ENCODE data around the gene ENSA. TPM values are rescaled to one million over a fixed set of nuclear protein-coding genes. Genes with fewer than 3 reads are reported as not detected.
"Not testable (repeated sequence)": the region's sequence is repeated elsewhere in the genome, so short reads cannot be mapped to it uniquely, and the experiment has no call there.

ENSA gene
- total RNA-seq, 4 donors from 2014 or later: 179 to 377 (median 344) TPM

- DNase-seq: no peak
- H3K36me3 ChIP-seq: peaks cover 5 to 63% (median 5%) of the 10 kb centered on the region in 3 donors
- H3K27me3 ChIP-seq: no peaks in the 10 kb centered on the region
- no peak for TF ChIP-seq CTCF (IDR thresholded peaks at IDR 0.05)
- no peak for TF ChIP-seq POLR2A (IDR thresholded peaks at IDR 0.05)
- H3K4me3 ChIP-seq: no peak overlapping the region
- WGBS, 2 donors: 30 to 56% methylated on average over 2 of the region's 2 CpGs
- intact Hi-C loops (cut with DNase I): no loop called here
- peaks cover 26 to 84% (median 69%) of the 10 kb centered on the region in 3 donors for H3K4me1 ChIP-seq
- H3K9me3 ChIP-seq: no peaks in the 10 kb centered on the region
- peak overlapping the region; percentile 71 to 100 (median 97) for H3K27ac ChIP-seq
Measured at GRCh38 chr1:150626150-150626549, 3.3 kb downstream of the ENSA start.

GRCh38 chr1:150624546-150624945 lies 4.9 kb downstream of the ENSA start:
- Histone ChIP-seq H3K36me3 (peaks cover 5 to 73% (median 5%) of the 10 kb centered on the region in 3 donors), H3K4me1 (peaks cover 40 to 89% (median 79%) of the 10 kb centered on the region in 3 donors), H3K27ac (peak overlapping the region; percentile 70 to 100 (median 84))
- H3K4me3 ChIP-seq, H3K27me3 ChIP-seq, H3K9me3 ChIP-seq, DNase-seq: not testable (repeated sequence)
- 38% methylated on average over 1 of the region's 1 CpG for WGBS, 2 donors
- intact Hi-C loops (cut with DNase I): loop anchor here (5.0 kb wide), 1 partner anchor 62 kb away; no protein-coding TSS in a partner anchor

- Histone ChIP-seq H3K4me1 (peaks cover 40 to 93% (median 83%) of the 10 kb centered on the region in 3 donors), H3K36me3 (peaks cover 5 to 77% (median 5%) of the 10 kb centered on the region in 3 donors), H3K27ac (peak overlapping the region; percentile 70 to 100 (median 84))
- intact Hi-C loops (cut with DNase I): loop anchor here (5.0 kb wide), 1 partner anchor 62 kb away; no protein-coding TSS in a partner anchor
- H3K4me3 ChIP-seq, DNase-seq, H3K9me3 ChIP-seq, H3K27me3 ChIP-seq: not testable (repeated sequence)
- 17 to 57% methylated on average over 1 of the region's 1 CpG for WGBS, 2 donors
Measured at GRCh38 chr1:150624134-150624533, 5.3 kb downstream of the ENSA start.

GRCh38 chr1:150622303-150622975 lies 7.0 kb downstream of the ENSA start:
- TF ChIP-seq POLR2A (IDR thresholded peaks at IDR 0.05): no peak
- peak in 1 of 6 experiments; percentile 30 for TF ChIP-seq CTCF (IDR thresholded peaks at IDR 0.05)
- H3K9me3 ChIP-seq: no peaks in the 10 kb centered on the region
- H3K4me1 ChIP-seq: peaks cover 40 to 88% (median 74%) of the 10 kb centered on the region in 3 donors
- intact Hi-C loops (cut with DNase I): loop anchor here (5.0 kb wide), 1 partner anchor 60 kb away; no protein-coding TSS in a partner anchor
- no peak overlapping the region for H3K4me3 ChIP-seq
- DNase-seq: no peak
- 19 to 22% methylated on average over 5 to 8 of the region's 8 CpGs for whole genome bisulfite sequencing, 2 donors
- H3K27me3 ChIP-seq: no peaks in the 10 kb centered on the region
- H3K27ac ChIP-seq: peak overlapping the region; percentile 50 to 100 (median 84)
- H3K36me3 ChIP-seq: peaks cover 5 to 93% (median 5%) of the 10 kb centered on the region in 3 donors

- peaks cover 40 to 80% (median 67%) of the 10 kb centered on the region in 3 donors for H3K4me1 ChIP-seq
- peak overlapping the region; percentile 50 to 100 (median 84) for H3K27ac ChIP-seq
- no peak for TF ChIP-seq POLR2A (IDR thresholded peaks at IDR 0.05)
- peak; percentile 60 to 77 (median 70) for TF ChIP-seq CTCF (IDR thresholded peaks at IDR 0.05)
- no peaks in the 10 kb centered on the region for H3K27me3 ChIP-seq
- WGBS, 2 donors: 45 to 50% methylated on average over 8 of the region's 8 CpGs
- intact Hi-C loops (cut with DNase I): loop anchor here (5.0 kb wide), 1 partner anchor 59 kb away; no protein-coding TSS in a partner anchor
- H3K4me3 ChIP-seq: no peak overlapping the region
- H3K9me3 ChIP-seq: no peaks in the 10 kb centered on the region
- DNase-seq: no peak
- H3K36me3 ChIP-seq: peaks cover 5 to 93% (median 5%) of the 10 kb centered on the region in 3 donors
Measured at GRCh38 chr1:150621497-150622302, 7.7 kb downstream of the ENSA start.
